SW 1271 (cell line): Measurements from ENCODE around the gene CRB3.

ENCODE experiments used
- DNase-seq, 2 experiments: peaks; one replicate each; lab custom pipeline; 2025; lab: John Stamatoyannopoulos, UW

Gene CRB3

DNA sequence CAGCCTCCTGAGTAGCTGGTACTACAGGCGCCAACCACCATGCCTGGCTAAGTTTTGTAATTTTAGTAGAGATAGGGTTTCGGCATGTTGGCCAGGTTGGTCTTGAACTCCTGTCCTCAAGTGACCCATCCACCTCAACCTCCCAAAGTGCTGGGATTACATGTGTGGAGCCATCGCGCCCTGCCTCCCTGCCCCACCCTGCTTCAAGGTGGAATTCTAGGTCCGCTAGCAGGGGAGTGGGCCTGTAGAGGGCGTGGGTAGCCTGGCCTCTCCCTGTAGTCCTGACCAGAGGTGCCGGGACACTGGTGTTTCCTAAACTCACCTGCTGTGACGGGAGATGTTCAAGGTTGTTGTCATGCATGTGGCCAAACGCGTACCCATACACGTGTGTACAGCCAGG lies 30.9 kb upstream of the CRB3 start:
- DNase-seq, result no peak

DNA sequence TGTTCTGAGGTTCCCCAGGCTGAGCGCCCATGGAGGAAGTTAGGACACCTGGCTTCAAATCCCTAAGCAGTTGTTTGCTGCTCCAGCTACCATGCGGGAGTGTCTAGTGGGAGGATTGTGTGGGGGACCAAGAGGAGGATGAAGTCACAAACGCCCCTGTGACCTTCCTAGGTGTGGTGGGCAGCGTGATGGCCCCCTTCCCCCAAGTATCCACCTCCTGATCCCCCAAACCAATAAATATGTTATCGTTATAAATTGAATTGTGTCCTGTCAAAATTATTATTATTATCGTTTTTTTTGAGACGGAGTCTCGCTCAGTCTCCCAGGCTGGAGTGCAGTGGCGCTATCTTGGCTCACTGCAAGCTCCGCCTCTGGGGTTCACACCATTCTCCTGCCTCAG lies 30.4 kb upstream of the CRB3 start, which contains the start of gene SLC25A41:
TSS of gene SLC25A41 (minus strand) at position 101 of the 400 bp plus-strand sequence. CDS start at position 31, 70 bp downstream.
- no peak for DNase-seq

DNA sequence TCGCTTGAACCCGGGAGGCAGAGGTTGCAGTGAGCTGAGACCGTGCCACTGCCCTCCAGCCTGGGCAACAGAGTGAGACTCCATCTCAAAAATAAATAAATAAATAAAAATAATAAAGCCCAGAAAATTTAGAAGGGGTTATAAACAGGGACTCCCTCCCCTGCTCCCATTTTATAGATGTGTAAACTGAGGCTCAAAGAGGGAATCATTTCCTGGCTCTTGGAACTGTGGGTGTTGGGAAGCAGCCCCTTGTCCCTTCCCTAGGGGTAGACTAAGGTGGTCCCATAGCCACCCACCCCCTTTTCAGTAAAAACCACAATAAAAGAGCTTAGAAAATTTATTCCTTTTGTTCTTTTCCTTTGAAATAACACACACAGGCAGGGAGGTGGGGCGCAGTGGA lies 24.3 kb upstream of the CRB3 start:
- DNase-seq, result no peak

- no peak for DNase-seq
Measured at GRCh38 chr19:6440905-6441304, 23.2 kb upstream of the CRB3 start.

DNA sequence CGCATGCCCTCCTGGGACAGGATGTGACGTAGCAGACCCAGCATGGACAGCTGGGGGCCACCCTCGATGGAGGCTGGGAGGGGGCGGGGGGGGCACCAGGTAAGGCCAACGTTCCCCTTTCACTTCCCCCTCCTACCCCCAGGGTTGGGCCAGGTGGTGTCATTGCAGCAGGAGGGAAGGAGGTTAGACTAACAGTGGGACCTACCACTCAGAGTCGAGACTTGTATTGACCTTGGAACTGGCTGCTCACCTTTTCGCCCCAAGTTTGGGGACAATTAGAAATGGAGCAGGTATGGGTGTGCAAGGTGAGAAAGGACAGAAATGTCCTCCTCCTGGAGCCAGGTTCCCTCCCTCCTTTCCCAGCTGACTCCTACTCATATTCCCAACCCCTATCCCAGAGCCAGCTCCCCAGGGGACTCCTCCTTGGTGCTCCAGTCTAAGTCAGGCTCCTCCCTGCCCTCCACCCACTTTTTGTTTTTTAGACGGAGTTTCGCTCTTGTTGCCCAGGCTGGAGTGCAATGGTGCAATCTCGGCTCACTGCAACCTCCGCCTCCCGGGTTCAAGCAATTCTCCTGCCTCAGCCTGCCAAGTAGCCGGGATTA lies 21.9 kb upstream of the CRB3 start:
- no peak for DNase-seq

- DNase-seq, result no peak
Measured at GRCh38 chr19:6443986-6444385, 20.1 kb upstream of the CRB3 start.

- no peak for DNase-seq
Measured at GRCh38 chr19:6446452-6446851, 17.6 kb upstream of the CRB3 start.

DNA sequence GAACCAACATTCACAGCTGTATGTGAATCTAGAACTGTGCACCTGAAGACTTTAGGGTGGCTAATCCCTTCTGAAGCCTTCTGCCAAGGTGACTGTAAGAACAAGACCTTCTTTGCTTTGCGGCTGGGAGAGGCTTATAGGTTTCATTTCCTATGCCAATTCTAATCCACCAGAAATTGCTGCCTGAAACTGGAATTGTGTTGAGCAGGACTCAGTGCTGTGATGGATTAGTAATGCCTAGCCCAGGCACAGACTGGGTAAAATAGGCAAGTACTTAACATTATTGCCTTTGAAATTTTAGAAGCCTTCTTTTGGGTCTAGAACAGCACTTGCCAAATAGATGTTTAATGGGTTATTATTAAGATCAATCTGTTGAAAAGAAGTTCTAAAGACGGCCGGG lies 16.0 kb upstream of the CRB3 start:
- DNase-seq, result no peak

- no peak for DNase-seq
Measured at GRCh38 chr19:6450166-6450565, 13.9 kb upstream of the CRB3 start.

DNA sequence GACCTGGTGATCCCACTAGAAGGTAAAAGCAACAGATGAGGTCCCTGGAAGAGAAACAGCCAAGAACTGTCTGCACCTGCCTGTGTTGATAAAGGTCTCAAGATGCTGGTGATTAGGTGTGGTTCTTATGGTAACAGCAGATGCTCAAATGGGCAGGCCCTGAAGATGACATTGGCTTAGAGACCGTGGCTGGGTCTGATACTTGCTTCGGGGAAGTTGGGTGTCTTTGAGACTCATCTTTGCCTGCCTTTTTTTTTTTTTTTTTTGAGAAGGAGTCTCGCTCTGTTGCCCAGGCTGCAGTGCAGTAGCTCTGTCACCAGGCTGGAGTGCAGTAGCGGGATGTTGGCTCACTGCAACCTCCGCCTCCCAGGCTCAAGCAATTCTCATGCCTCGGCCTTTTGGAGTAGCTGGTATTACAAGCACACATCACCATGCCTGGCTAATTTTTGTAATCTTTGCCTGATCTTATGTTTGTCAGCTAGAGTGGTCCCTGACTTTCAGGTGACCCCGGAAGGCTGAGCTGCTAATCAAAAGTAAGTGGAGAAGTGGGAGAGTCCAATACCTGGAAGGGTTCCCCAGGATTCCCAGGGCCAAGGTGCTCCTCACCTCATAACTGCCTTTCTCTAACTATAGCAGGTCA lies 12.4 kb upstream of the CRB3 start:
- no peak for DNase-seq

- DNase-seq, result no peak
Measured at GRCh38 chr19:6452223-6452614, 11.9 kb upstream of the CRB3 start.

GRCh38 chr19:6452899-6453298 lies 11.2 kb upstream of the CRB3 start:
- DNase-seq, result no peak

GRCh38 chr19:6453951-6454565 lies 10.0 kb upstream of the CRB3 start:
- DNase-seq, result no peak

GRCh38 chr19:6455924-6456323 lies 8.1 kb upstream of the CRB3 start:
- no peak for DNase-seq

- DNase-seq, result no peak
Measured at GRCh38 chr19:6457958-6458694, 5.9 kb upstream of the CRB3 start.

DNA sequence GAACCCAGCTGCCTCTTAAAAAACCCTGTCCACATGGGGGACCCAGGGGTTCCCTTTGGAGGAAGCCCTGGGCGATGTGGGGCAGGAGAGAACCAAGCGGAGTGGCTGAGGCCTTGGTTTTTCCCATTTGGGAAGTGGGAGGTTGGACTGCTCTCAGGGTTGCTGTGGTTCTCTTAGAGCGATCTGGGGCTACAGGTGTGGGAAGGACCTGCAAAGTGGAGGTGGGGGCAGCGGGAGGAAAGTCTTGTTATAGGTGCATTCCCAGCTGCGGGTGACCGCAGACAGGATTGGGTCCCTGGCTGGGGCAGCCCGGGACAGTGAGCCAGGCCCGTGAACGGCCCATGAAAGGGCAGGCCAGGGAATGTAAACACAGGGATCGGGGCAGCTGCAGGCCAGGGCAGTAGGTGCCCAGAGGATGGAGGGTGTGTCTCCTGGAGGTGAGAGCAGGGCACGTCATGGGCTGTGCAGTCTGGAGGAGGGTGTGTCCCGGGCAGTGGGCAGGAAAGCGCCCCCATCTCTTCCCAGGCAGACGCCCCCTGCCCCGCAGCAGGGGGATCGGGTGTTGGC lies 5.3 kb upstream of the CRB3 start:
- DNase-seq, result no peak

GRCh38 chr19:6459262-6460098 lies 4.6 kb upstream of the CRB3 start, which contains the start of gene SLC25A23:
Gene SLC25A23, minus strand, starts transcription at chr19:6459792. Its CDS starts 164 bp downstream, at chr19:6459628.
- DNase-seq, result peak in 1 of 2 experiments; percentile 80

GRCh38 chr19:6460099-6460884 lies 3.8 kb upstream of the CRB3 start:
- peak; percentile 94 to 97 for DNase-seq

DNA sequence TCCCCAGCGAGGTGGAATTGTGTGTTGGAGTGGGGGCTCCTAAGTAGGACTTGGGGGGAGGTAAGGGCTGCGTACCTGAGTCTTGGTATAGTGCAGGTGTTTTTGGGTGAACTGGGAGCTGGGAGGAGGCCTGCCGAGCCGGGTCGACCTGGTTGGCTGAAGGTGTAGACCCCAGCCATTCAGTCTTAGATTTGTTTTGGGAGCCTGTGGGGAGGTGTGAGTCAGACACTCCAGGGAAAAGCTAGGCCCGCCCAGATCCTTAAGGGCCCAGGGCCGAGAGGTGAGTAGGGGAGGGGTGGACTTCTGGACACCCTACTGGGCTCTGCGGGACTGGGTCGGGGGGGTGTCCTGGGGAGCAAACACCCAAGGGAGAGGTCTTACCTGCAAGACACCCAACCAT lies 935 bp downstream of the CRB3 start:
- no peak for DNase-seq

DNA sequence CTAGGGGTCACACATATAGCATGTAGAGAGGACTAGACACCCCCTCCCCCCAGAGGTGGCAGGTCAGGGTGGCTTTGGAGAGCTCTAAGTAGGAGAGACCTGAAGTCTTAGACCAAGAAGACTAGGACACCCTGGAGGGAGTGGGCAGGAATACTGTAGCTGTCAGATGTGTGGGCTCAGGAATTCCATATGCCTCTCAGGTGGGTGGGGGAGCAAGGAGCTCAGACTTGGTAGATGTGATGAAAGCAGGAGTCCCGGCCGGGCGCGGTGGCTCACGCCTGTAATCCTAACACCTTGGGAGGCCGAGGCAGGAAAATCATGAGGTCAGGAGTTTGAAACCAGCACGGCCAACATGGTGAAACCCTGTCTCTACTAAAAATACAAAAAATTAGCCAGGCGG lies 1.6 kb downstream of the CRB3 start:
- no peak for DNase-seq
